OCI-LY7 (cell line): ENCODE data around the gene SRSF2. TPM values are rescaled to one million over a fixed set of nuclear protein-coding genes. Genes with fewer than 3 reads are reported as not detected.

Source experiments
- BruUV-seq: library from RNA; stranded (reverse); fragments of 400-500 nt; replicated peaks from 2 replicates; lab custom pipeline; 2021; lab: Mats Ljungman, UMichigan
- CTCF ChIA-PET: fragments of 300-600 bp; sonication (Branson Sonifier 250); formaldehyde crosslinking; loops from one replicate; lab custom pipeline; 2022; ENCODE audit warnings: antibody characterized with exemption; ENCODE audit not compliant: unreplicated experiment; lab: Charles Lee
- POLR2A ChIA-PET: fragments of 300-600 bp; sonication (Branson Sonifier 250); formaldehyde crosslinking; loops from one replicate; lab custom pipeline; 2022; ENCODE audit warnings: antibody characterized with exemption; lab: Charles Lee
- DNase-seq: peaks from one replicate; pipeline ENCODE4 v3.0.0-alpha.2; 2015; ENCODE audit warnings: low spot score
- H2AFZ ChIP-seq: fragments of 200-600 bp; sonication (generic), shearing (Covaris generic); 2 replicates; pipeline ENCODE4 v1.6.1; 2014; ENCODE audit warnings: mild to moderate bottlenecking, antibody characterized with exemption, low read length, moderate library complexity
- H3K27ac ChIP-seq: fragments of 200-600 bp; sonication (generic); 2 replicates; pipeline ENCODE4 v1.5.1; 2014; ENCODE audit warnings: mixed run types, low read depth, mild to moderate bottlenecking, moderate library complexity, low read length, inconsistent platforms; ENCODE audit not compliant: poor library complexity, severe bottlenecking
- H3K36me3 ChIP-seq: fragments of 200-600 bp; sonication (generic); 2 replicates; pipeline ENCODE4 v1.6.1; 2014; ENCODE audit warnings: mild to moderate bottlenecking, antibody characterized with exemption, low read length, moderate library complexity, mixed read lengths; ENCODE audit not compliant: insufficient read depth
- H3K4me1 ChIP-seq: fragments of 200-600 bp; sonication (generic); 2 replicates; pipeline ENCODE4 v1.5.1; 2014; ENCODE audit warnings: mild to moderate bottlenecking, low read length; ENCODE audit not compliant: insufficient read depth, poor library complexity, severe bottlenecking
- H3K4me2 ChIP-seq: fragments of 200-600 bp; sonication (generic); 2 replicates; pipeline ENCODE4 v1.6.1; 2014; ENCODE audit warnings: mild to moderate bottlenecking, low read length
- H3K4me3 ChIP-seq: fragments of 200-600 bp; sonication (generic); 2 replicates; pipeline ENCODE4 v1.5.1; 2014; ENCODE audit warnings: mild to moderate bottlenecking, low read depth, low read length; ENCODE audit not compliant: poor library complexity, severe bottlenecking
- H3K79me2 ChIP-seq: fragments of 200-600 bp; sonication (generic); 2 replicates; pipeline ENCODE4 v1.6.1; 2016; ENCODE audit warnings: low read depth, mild to moderate bottlenecking, low read length, moderate library complexity, mixed read lengths; ENCODE audit not compliant: insufficient read depth
- H3K9me2 ChIP-seq: fragments of 200-600 bp; sonication (generic); 2 replicates; pipeline ENCODE4 v1.6.1; 2016; ENCODE audit warnings: mild to moderate bottlenecking, low read length, mixed read lengths; ENCODE audit not compliant: insufficient read depth
- H3K9me3 ChIP-seq: fragments of 200-600 bp; sonication (generic); 2 replicates; pipeline ENCODE4 v1.6.1; 2014; ENCODE audit warnings: mild to moderate bottlenecking, mixed run types, low read length, mixed read lengths
- H4K20me1 ChIP-seq: fragments of 200-600 bp; sonication (generic); 2 replicates; pipeline ENCODE4 v1.6.1; 2014; ENCODE audit warnings: mild to moderate bottlenecking, antibody characterized with exemption, low read length, moderate library complexity, mixed read lengths; ENCODE audit not compliant: insufficient read depth
- EZH2phosphoT487 ChIP-seq: fragments of 200-600 bp; sonication (generic); IDR thresholded peaks from 2 replicates; pipeline ENCODE4 v1.6.1; 2018; ENCODE audit warnings: low read depth, borderline replicate concordance, mild to moderate bottlenecking, mixed run types, antibody characterized with exemption, low read length, moderate library complexity, mixed read lengths
- intact Hi-C: fragments of 100-400 bp; cut with micrococcal nuclease; formaldehyde crosslinking; loops from one replicate; pipeline ENCODE4 v1.10.0; 2022; ENCODE audit not compliant: unreplicated experiment
- total RNA-seq, 2 experiments: library from RNA; depleted of rRNA in 1 of 2; stranded (reverse); fragments of >200 nt in 1 of 2; shearing (Covaris generic) in 1 of 2; gene quantifications; 2 replicates each; pipeline ENCODE4 v1.2.3, GENCODE V29; 2014 to 2022
- TF ChIP-seq, protein P1 (sequence below): fragments of 200-600 bp; sonication (generic); conservative IDR thresholded peaks from 2 replicates; pipeline ENCODE4 v1.5.1; 2014; ENCODE audit warnings: mild to moderate bottlenecking, antibody characterized with exemption, low read length, moderate library complexity, mixed read lengths

The SRSF2 gene
- total RNA-seq, 2 experiments from 2014 or later, result 619 to 2,207 TPM

DNA sequence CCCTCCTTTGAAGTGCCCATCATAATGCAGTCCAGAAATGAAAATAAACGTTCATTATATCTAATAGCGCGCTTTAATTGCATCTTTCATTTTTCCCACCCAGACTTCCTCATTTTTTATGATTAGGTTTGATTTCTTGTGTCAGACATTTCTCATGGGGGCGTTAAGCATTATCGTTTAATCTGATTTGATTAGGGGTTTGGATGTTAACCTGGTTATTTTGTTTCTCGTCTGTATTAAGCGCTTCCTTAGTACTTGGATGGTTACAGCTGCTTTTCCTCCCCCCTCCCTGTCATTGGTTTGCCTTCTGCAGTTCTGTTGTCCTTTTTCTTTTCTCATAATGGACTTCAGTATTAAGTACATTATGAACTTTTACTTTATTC is 1.3 kb upstream of the SRSF2 start:
- Histone ChIP-seq H3K4me3 (peak overlapping the region; percentile 77), H3K36me3 (peaks cover 69% of the 10 kb centered on the region), H3K9me3 (no peaks in the 10 kb centered on the region), H3K4me1 (peaks cover 40% of the 10 kb centered on the region), H4K20me1 (peaks cover 27% of the 10 kb centered on the region), H3K79me2 (peaks cover 68% of the 10 kb centered on the region), H3K27ac (peak overlapping the region; percentile 92), H2AFZ (peak overlapping the region; percentile 44; the same call in 1 of the 2 replicates), H3K9me2 (no peaks in the 10 kb centered on the region), H3K4me2 (peak overlapping the region; percentile 89)
- peak; percentile 28 for DNase-seq
- ChIA-PET CTCF (interaction anchor here (1.1 kb wide), 1 partner anchor 11 kb away, joined by 3 read pairs; the partner anchor contains the start of gene METTL23), POLR2A (interaction anchor here (0.6 to 2.6 kb wide), 8 partner anchors 10 to 101 kb away, joined by 3 to 12 read pairs (median 4); no protein-coding TSS in a partner anchor)
- TF ChIP-seq, protein P1, sequence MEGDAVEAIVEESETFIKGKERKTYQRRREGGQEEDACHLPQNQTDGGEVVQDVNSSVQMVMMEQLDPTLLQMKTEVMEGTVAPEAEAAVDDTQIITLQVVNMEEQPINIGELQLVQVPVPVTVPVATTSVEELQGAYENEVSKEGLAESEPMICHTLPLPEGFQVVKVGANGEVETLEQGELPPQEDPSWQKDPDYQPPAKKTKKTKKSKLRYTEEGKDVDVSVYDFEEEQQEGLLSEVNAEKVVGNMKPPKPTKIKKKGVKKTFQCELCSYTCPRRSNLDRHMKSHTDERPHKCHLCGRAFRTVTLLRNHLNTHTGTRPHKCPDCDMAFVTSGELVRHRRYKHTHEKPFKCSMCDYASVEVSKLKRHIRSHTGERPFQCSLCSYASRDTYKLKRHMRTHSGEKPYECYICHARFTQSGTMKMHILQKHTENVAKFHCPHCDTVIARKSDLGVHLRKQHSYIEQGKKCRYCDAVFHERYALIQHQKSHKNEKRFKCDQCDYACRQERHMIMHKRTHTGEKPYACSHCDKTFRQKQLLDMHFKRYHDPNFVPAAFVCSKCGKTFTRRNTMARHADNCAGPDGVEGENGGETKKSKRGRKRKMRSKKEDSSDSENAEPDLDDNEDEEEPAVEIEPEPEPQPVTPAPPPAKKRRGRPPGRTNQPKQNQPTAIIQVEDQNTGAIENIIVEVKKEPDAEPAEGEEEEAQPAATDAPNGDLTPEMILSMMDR, result no peak; the same call in 1 of the 2 replicates
- no peak for TF ChIP-seq EZH2phosphoT487
- intact Hi-C loops, result loop anchor here (5.0 to 10.0 kb wide), 4 partner anchors 349 to 1074 kb away; partner anchors contain the start of genes RECQL5, SAP30BP and SEC14L1
- TSS peak; percentile 52 for BruUV-seq

DNA sequence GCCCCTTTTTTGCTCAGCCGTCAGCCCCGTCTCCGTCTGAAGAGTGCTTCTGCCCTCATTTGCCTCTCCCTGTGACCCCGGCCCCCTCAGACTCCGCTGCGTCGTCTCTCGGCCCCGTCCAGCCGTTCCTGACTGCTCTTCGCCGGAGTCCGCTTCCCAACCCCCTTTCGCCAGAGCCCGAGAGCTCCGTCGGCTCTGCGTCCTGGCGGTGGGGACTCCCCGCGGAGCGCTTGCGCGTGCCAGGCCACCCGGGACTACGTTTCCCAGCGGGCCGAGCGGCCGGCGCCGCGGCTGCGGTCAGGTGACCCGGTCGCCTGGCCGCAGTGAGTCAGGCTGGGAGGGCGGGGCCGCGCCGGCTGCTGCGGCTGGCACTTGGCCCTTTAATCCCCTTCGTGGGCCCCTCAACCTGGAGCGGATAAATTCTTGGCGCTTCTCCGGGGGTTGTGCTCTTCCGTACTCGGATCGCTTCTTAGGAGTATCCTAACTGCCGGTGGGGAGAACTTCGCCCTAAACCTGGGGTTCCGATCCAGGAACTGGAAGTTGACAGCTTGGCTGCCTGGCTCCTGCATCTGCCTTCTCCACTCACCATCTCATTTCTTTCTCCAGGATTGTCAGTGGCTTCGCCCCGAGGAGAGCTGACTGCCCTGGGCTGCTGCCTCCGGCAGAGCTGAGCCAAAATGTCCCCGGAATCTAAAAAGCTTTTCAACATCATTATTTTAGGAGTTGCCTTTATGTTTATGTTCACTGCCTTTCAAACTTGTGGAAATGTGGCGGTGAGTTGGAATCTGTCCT is 741 bp upstream of the SRSF2 start, which contains the start of gene MFSD11:
Gene MFSD11, plus strand, starts transcription at position 444 of the 792 bp plus-strand sequence. Its CDS starts 234 bp downstream, at position 678.
- TF ChIP-seq EZH2phosphoT487, result no peak
- TF ChIP-seq, protein P1, result no peak
- intact Hi-C loops, result loop anchor here (1.0 to 10.0 kb wide), 8 partner anchors 12 to 1073 kb away; partner anchors contain the start of genes JMJD6, METTL23, RECQL5 and SAP30BP
- BruUV-seq, result no TSS peak
- H3K27ac ChIP-seq, result peak within 1 kb of the TSS; percentile 92
- ChIA-PET CTCF (interaction anchor here (1.1 kb wide), 1 partner anchor 11 kb away, joined by 3 read pairs; the partner anchor contains the start of gene METTL23), POLR2A (interaction anchor here (0.7 to 2.6 kb wide), 7 partner anchors 10 to 67 kb away, joined by 3 to 12 read pairs (median 4); no protein-coding TSS in a partner anchor)
- H3K79me2 ChIP-seq, result peaks cover 74% of the 10 kb centered on the region
- peak within 1 kb of the TSS; percentile 44; the same call in 1 of the 2 replicates for H2AFZ ChIP-seq
- H3K9me3 ChIP-seq, result no peaks in the 10 kb centered on the region
- H3K36me3 ChIP-seq, result peaks cover 69% of the 10 kb centered on the region
- peak within 1 kb of the TSS; percentile 77 for H3K4me3 ChIP-seq
- peaks cover 33% of the 10 kb centered on the region for H4K20me1 ChIP-seq
- H3K9me2 ChIP-seq, result no peaks in the 10 kb centered on the region
- peak within 1 kb of the TSS; percentile 96 for H3K4me2 ChIP-seq
- DNase-seq, result peak; percentile 96
- peaks cover 46% of the 10 kb centered on the region for H3K4me1 ChIP-seq
